ENCODE results near the gene BEST2. TPM values are rescaled to one million over a fixed set of nuclear protein-coding genes. Genes with fewer than 3 reads are reported as not detected.

BEST2 gene
- total RNA-seq, 4 donors from 2014 or later: 0.63 TPM; not detected in 3

DNA sequence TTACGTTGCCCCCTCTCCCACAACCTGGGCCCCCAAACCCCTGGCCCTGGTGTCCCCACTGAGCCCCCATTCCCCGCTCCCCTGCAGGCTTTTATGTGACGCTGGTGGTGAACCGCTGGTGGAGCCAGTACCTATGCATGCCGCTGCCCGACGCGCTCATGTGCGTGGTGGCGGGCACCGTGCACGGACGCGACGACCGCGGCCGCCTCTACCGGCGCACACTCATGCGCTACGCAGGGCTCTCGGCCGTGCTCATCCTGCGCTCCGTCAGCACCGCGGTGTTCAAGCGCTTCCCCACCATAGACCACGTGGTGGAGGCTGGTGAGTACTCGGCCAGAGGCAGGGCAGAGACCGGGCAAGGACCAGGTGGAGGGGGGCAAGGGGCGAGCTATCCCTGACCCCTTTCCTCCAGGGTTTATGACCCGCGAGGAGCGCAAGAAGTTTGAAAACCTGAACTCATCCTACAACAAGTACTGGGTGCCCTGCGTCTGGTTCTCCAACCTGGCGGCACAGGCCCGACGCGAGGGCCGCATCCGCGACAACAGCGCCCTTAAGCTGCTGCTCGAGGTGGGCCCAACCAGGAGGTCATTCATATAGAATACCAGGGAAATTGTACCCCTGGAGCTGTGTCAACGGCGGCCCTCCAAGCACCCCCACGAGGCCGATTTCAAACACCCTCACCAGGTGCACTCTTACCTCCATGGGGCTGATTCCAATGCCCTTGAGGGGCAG is 3.0 kb downstream of the BEST2 start:
- H3K4me3 ChIP-seq: no peak overlapping the region
- intact Hi-C loops (cut with DNase I; ENCODE audit: low total_unique reads): loop anchor here (5.0 kb wide), 1 partner anchor 42 kb away; no protein-coding TSS in a partner anchor
- TF ChIP-seq, protein P1, sequence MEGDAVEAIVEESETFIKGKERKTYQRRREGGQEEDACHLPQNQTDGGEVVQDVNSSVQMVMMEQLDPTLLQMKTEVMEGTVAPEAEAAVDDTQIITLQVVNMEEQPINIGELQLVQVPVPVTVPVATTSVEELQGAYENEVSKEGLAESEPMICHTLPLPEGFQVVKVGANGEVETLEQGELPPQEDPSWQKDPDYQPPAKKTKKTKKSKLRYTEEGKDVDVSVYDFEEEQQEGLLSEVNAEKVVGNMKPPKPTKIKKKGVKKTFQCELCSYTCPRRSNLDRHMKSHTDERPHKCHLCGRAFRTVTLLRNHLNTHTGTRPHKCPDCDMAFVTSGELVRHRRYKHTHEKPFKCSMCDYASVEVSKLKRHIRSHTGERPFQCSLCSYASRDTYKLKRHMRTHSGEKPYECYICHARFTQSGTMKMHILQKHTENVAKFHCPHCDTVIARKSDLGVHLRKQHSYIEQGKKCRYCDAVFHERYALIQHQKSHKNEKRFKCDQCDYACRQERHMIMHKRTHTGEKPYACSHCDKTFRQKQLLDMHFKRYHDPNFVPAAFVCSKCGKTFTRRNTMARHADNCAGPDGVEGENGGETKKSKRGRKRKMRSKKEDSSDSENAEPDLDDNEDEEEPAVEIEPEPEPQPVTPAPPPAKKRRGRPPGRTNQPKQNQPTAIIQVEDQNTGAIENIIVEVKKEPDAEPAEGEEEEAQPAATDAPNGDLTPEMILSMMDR (IDR thresholded peaks at IDR 0.05 in 4 of 5, conservative IDR thresholded peaks at IDR 0.05 in 1 of 5): no peak
- no peak for TF ChIP-seq POLR2A (IDR thresholded peaks at IDR 0.05)
- H3K27ac ChIP-seq: no peak overlapping the region
- H3K4me1 ChIP-seq: peaks cover 8 to 11% of the 10 kb centered on the region in 2 donors
- no peaks in the 10 kb centered on the region for H3K36me3 ChIP-seq
- ATAC-seq: no peak
- H3K27me3 ChIP-seq: peaks cover 15 to 18% (median 16%) of the 10 kb centered on the region in 3 donors
- DNase-seq: no peak
- H3K9me3 ChIP-seq: no peaks in the 10 kb centered on the region
- in situ Hi-C loops (cut with MboI; ENCODE audit: low sequenced_read_pairs in 4 of 4): loop anchor here in 1 of 4 donors (5.0 kb wide), 1 partner anchor 93 kb away; no protein-coding TSS in a partner anchor

DNA sequence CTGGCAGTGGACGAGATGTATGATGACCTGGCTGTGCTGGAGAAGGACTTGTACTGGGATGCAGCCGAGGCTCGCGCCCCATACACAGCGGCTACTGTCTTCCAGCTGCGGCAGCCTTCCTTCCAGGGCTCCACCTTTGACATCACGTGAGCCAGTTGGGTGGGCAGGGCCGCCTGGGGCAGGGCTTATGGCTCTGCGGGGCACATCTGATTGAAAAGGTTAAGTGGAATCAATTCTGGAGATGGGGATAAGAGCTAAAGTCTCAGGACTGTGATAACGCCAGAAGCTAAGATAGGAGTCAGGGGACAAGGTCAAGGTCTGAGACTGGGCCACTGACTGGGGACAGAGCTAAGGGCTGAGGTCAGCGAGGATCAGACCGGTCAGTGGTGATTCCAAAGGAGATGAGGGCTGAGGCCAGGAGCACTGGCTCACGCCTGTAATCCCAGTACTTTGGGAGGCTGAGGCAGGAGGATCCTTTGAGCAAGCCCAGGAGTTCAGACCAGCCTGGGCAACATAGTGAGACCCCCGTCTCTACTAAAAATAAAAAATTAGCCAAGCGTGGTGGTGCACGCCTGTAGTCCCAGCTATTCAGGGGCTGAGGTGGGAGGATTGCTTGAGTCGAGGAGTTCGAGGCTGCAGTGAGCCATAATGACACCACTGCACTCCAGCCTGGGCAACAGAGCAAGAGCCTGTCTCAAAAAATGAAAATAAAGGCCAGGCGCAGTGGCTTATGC is 4.7 kb downstream of the BEST2 start:
- Histone ChIP-seq H3K36me3 (no peaks in the 10 kb centered on the region), H3K27me3 (peaks cover 5 to 7% (median 7%) of the 10 kb centered on the region in 3 donors), H3K4me3 (no peak overlapping the region), H3K27ac (no peak overlapping the region), H3K9me3 (no peaks in the 10 kb centered on the region), H3K4me1 (peaks cover 8% of the 10 kb centered on the region in 2 donors)
- intact Hi-C loops (cut with DNase I; ENCODE audit: low total_unique reads) (loop anchor here (5.0 kb wide), 1 partner anchor 44 kb away; no protein-coding TSS in a partner anchor), in situ Hi-C loops (cut with MboI; ENCODE audit: low sequenced_read_pairs in 4 of 4) (loop anchor here in 1 of 4 donors (5.0 kb wide), 1 partner anchor 91 kb away; no protein-coding TSS in a partner anchor)
- ATAC-seq (no peak), DNase-seq (no peak)
- TF ChIP-seq POLR2A (IDR thresholded peaks at IDR 0.05): no peak
- TF ChIP-seq, protein P1 (IDR thresholded peaks at IDR 0.05 in 4 of 5, conservative IDR thresholded peaks at IDR 0.05 in 1 of 5): no peak

DNA sequence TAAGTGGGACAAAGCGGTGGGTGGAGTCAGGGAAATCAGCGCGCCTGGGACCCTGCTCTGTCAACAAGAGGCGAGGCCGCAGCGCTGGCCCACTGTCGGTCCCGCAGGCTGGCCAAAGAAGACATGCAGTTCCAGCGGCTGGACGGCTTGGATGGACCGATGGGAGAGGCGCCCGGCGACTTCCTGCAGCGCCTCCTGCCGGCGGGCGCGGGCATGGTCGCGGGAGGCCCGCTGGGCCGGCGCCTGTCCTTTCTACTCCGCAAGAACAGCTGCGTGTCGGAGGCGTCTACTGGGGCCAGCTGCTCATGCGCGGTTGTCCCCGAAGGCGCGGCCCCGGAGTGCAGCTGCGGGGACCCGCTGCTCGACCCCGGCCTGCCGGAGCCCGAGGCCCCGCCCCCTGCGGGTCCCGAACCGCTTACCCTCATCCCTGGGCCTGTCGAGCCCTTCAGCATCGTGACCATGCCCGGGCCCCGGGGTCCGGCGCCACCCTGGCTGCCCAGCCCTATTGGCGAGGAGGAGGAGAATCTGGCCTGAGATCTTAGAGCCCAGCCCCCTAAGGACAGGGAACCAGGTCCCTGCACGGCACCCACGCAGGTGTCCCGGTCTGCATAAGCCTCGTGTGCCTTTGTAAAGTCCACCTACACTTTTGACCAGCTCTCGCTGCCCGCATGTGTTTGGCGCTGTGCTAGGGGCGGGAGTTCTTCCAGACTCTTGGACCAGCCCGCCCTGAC is 6.1 kb downstream of the BEST2 start:
- intact Hi-C loops (cut with DNase I; ENCODE audit: low total_unique reads) (loop anchor here (5.0 kb wide), 1 partner anchor 45 kb away; no protein-coding TSS in a partner anchor), in situ Hi-C loops (cut with MboI; ENCODE audit: low sequenced_read_pairs in 4 of 4) (loop anchor here in 1 of 4 donors (5.0 kb wide), 1 partner anchor 90 kb away; no protein-coding TSS in a partner anchor)
- Histone ChIP-seq H3K36me3 (no peaks in the 10 kb centered on the region), H3K9me3 (no peaks in the 10 kb centered on the region), H3K27ac (peak overlapping the region in 3 of 4 donors; percentile 11 to 58 (median 57)), H3K27me3 (peaks cover 0 to 4% (median 0%) of the 10 kb centered on the region in 3 donors), H3K4me3 (peak overlapping the region; percentile 24 to 53 (median 46)), H3K4me1 (peaks cover 8% of the 10 kb centered on the region in 2 donors)
- peak; percentile 60 to 83 for ATAC-seq
- peak in 1 of 2 donors; percentile 70 for DNase-seq
- TF ChIP-seq, protein P1 (IDR thresholded peaks at IDR 0.05 in 4 of 5, conservative IDR thresholded peaks at IDR 0.05 in 1 of 5): peak; percentile 78 to 92 (median 83)
- no peak for TF ChIP-seq POLR2A (IDR thresholded peaks at IDR 0.05)

DNA sequence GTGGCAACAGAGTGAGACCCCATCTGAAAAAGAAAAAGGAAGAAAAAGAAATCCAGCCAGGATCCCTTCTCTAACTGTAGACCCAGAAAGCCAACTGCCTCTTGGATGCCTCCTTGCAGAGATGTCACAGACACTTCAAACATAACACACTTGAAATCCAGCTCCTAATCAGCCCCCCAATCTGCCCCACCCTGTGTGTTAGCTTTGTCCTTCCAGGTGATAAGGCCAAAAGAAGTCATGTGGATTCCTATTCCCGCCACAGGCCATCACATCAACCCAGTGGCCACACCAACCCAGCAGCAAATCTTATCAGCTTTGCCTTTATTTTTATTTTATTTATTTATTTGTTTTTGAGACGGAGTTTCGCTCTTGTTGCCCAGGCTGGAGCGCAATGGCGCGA is 8.1 kb downstream of the BEST2 start:
- no peaks in the 10 kb centered on the region for H3K27me3 ChIP-seq
- peaks cover 8% of the 10 kb centered on the region in 2 donors for H3K4me1 ChIP-seq
- no peak for ATAC-seq
- intact Hi-C loops (cut with DNase I; ENCODE audit: low total_unique reads) (loop anchor here (1.0 to 5.0 kb wide), 2 partner anchors 47 to 88 kb away; no protein-coding TSS in a partner anchor), in situ Hi-C loops (cut with MboI; ENCODE audit: low sequenced_read_pairs in 4 of 4) (loop anchor here (5.0 to 10.0 kb wide), 3 partner anchors 38 to 88 kb away; no protein-coding TSS in a partner anchor)
- H3K36me3 ChIP-seq: no peaks in the 10 kb centered on the region
- no peak for DNase-seq
- no peaks in the 10 kb centered on the region for H3K9me3 ChIP-seq
- no peak for TF ChIP-seq POLR2A (IDR thresholded peaks at IDR 0.05)
- TF ChIP-seq, protein P1 (IDR thresholded peaks at IDR 0.05 in 4 of 5, conservative IDR thresholded peaks at IDR 0.05 in 1 of 5): no peak
- H3K27ac ChIP-seq: no peak overlapping the region
- H3K4me3 ChIP-seq: no peak overlapping the region

Data from gastrocnemius medialis (tissue), 4 donors.